GM12891 (cell line): ENCODE measurements around the gene SPP2.

Experiments used
- POLR2A ChIP-seq: IDR thresholded peaks from 2 replicates; pipeline ENCODE4 v1.6.1; 2011; ENCODE audit warnings: low read depth, low read length, control low read depth
- POU2F2 ChIP-seq: IDR thresholded peaks from 2 replicates; pipeline ENCODE4 v1.6.1; 2011; ENCODE audit warnings: low read depth, mild to moderate bottlenecking, control low read depth, low read length, moderate library complexity
- TAF1 ChIP-seq: IDR thresholded peaks from 2 replicates; pipeline ENCODE4 v1.6.1; 2011; ENCODE audit warnings: low read depth, low read length, control low read depth

DNA sequence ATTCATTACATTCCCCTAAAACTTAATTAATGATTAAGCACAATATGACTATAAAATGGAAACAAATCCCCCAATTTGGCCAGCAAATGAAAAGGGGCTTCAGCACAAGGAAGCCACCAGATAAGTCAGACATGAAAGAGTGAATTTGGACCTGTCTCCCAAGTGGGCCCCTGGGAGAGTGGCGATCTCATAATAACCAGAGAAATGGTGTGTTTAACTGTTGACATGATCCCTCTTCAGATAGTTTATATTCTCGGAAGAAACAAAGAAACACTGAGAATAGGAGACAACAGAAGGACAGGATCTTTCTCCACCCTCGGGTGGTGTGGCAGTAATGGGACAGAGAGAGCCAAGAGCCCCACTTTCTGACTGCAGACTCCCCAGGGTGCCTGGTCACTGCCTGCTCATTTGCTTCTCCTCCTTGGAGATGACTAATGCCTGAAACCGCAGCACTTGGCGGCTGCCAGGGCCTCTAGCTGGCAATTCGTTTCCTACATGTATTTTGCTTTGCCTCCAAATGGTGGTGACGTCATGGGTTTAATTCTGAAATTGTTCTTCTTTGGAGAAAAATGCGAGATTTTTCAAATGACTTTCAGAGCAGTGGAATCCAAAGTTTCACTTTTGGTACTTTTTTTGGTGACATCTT, 46.4 kb upstream of the SPP2 start:
- TF ChIP-seq POU2F2 (no peak), POLR2A (no peak), TAF1 (no peak)
